SK-N-SH (cell line): ENCODE results near the gene ZNF182. TPM values are rescaled to one million over a fixed set of nuclear protein-coding genes. Genes with fewer than 3 reads are reported as not detected.
A peak's percentile ranks its signal among the peaks of the same experiment; 100 is the strongest.

Experiments used
- CTCF ChIA-PET: fragments of 300-600, 350-600 bp; formaldehyde crosslinking; extraction: SDS; loops from one replicate; lab custom pipeline; 2021; lab: Yijun Ruan, JAX
- POLR2A ChIA-PET: fragments of 350-600 bp; sonication (Branson Sonifier 250); formaldehyde crosslinking; extraction: SDS; loops from one replicate; lab custom pipeline; 2020; ENCODE audit warnings: antibody characterized with exemption, inconsistent platforms; lab: Yijun Ruan, JAX
- DNase-seq: peaks from one replicate; pipeline ENCODE4 v3.0.0; 2012
- H2AFZ ChIP-seq: fragments of 200-600 bp; sonication (generic); 2 replicates; pipeline ENCODE4 v1.8.1; 2016; ENCODE audit warnings: antibody characterized with exemption, mild to moderate bottlenecking, low read depth
- H3F3A ChIP-seq: fragments of 200-600 bp; sonication (generic); replicated peaks from 2 replicates; pipeline ENCODE3; 2016; ENCODE audit warnings: antibody characterized with exemption, mild to moderate bottlenecking; ENCODE audit not compliant: insufficient read depth
- H3K27ac ChIP-seq, 2 experiments: fragments of 200-500 bp in 1 of 2; fragments of 200-600 bp in 1 of 2; sonication (Bioruptor generic) in 1 of 2; sonication (generic), shearing (Covaris generic) in 1 of 2; 2 replicates each; pipeline versions ENCODE4 v1.5.1 to v1.6.1; 2014 to 2016; ENCODE audit warnings: low read depth in 2 of 2, inconsistent platforms in 1 of 2, low read length in 1 of 2, mild to moderate bottlenecking in 1 of 2, mixed read lengths in 1 of 2
- H3K27me3 ChIP-seq: fragments of 200-600 bp; sonication (generic), shearing (Covaris generic); 2 replicates; pipeline ENCODE4 v1.6.1; 2016; ENCODE audit warnings: mixed run types; ENCODE audit not compliant: insufficient read depth
- H3K36me3 ChIP-seq, 2 experiments: fragments of 200-500 bp in 1 of 2; fragments of 200-600 bp in 1 of 2; sonication (Bioruptor generic) in 1 of 2; sonication (generic) in 1 of 2; replicated peaks in 1 of 2; 2 replicates each; pipeline versions ENCODE3 to v1.5.1; 2014 to 2016; ENCODE audit warnings: low read length in 1 of 2, mild to moderate bottlenecking in 1 of 2; ENCODE audit not compliant: insufficient read depth in 2 of 2, control insufficient read depth in 1 of 2
- H3K4me1 ChIP-seq, 2 experiments: fragments of 200-500 bp in 1 of 2; fragments of 200-600 bp in 1 of 2; sonication (Bioruptor generic) in 1 of 2; sonication (generic), shearing (Covaris generic) in 1 of 2; 2 replicates each; pipeline versions ENCODE4 v1.5.1 to v1.6.1; 2014 to 2016; ENCODE audit warnings: low read depth in 1 of 2, low read length in 1 of 2, mixed run types in 1 of 2; ENCODE audit not compliant: insufficient read depth in 2 of 2, control insufficient read depth in 1 of 2
- H3K4me2 ChIP-seq: fragments of 200-600 bp; sonication (generic), shearing (Covaris generic); 2 replicates; pipeline ENCODE4 v1.6.1; 2017; ENCODE audit warnings: mixed run types
- H3K4me3 ChIP-seq, 2 experiments: fragments of 200-500 bp in 1 of 2; fragments of 200-600 bp in 1 of 2; sonication (Bioruptor generic) in 1 of 2; sonication (generic), shearing (Covaris generic) in 1 of 2; 2 replicates each; pipeline versions ENCODE4 v1.5.1 to v1.8.1; 2014 to 2016; ENCODE audit warnings: low read depth in 2 of 2, inconsistent platforms in 1 of 2, low read length in 1 of 2, mild to moderate bottlenecking in 1 of 2, mixed read lengths in 1 of 2, moderate library complexity in 1 of 2
- H3K79me2 ChIP-seq: fragments of 200-600 bp; sonication (generic); 2 replicates; pipeline ENCODE4 v1.8.1; 2017; ENCODE audit warnings: mild to moderate bottlenecking; ENCODE audit not compliant: insufficient read depth
- H3K9ac ChIP-seq: fragments of 200-600 bp; sonication (generic); 2 replicates; pipeline ENCODE4 v1.6.1; 2017; ENCODE audit warnings: mixed run types
- H3K9me2 ChIP-seq: fragments of 200-600 bp; sonication (generic); 2 replicates; pipeline ENCODE4 v1.6.1; 2017; ENCODE audit warnings: mixed run types
- H3K9me3 ChIP-seq: fragments of 200-600 bp; sonication (generic); 2 replicates; pipeline ENCODE4 v1.6.1; 2017; ENCODE audit warnings: mixed run types, mild to moderate bottlenecking, moderate library complexity
- H4K20me1 ChIP-seq: fragments of 200-600 bp; sonication (generic); 2 replicates; pipeline ENCODE4 v1.6.1; 2017; ENCODE audit warnings: mild to moderate bottlenecking, mixed run types; ENCODE audit not compliant: insufficient read depth
- CHD2 ChIP-seq: fragments of 150-350 bp; IDR thresholded peaks from 2 replicates; pipeline ENCODE4 v1.6.1; 2018; ENCODE audit warnings: low read length; ENCODE audit not compliant: partially characterized antibody
- ELF1 ChIP-seq: IDR thresholded peaks from 2 replicates; pipeline ENCODE4 v1.4.0; 2012
- EP300 ChIP-seq, 2 experiments: IDR thresholded peaks; 2 replicates each; pipeline versions ENCODE4 v1.4.0 to v1.6.1; 2012; ENCODE audit warnings: borderline replicate concordance in 1 of 2, low read depth in 1 of 2, low read length in 1 of 2
- EZH2phosphoT487 ChIP-seq: fragments of 200-600 bp; sonication (generic); IDR thresholded peaks from 2 replicates; pipeline ENCODE4 v1.6.1; 2017; ENCODE audit warnings: low read depth, mixed run types, mild to moderate bottlenecking, antibody characterized with exemption, moderate library complexity, borderline replicate concordance
- FOSL2 ChIP-seq: IDR thresholded peaks from 2 replicates; pipeline ENCODE4 v1.4.0; 2012; ENCODE audit warnings: low read depth, mild to moderate bottlenecking, moderate library complexity, borderline replicate concordance
- FOXM1 ChIP-seq: IDR thresholded peaks from 2 replicates; pipeline ENCODE4 v1.4.0; 2012; ENCODE audit warnings: low read depth, mild to moderate bottlenecking
- GABPA ChIP-seq: IDR thresholded peaks from 2 replicates; pipeline ENCODE4 v1.4.0; 2012; ENCODE audit warnings: low read depth, mild to moderate bottlenecking
- GATA2 ChIP-seq: sonication (generic); formaldehyde crosslinking; IDR thresholded peaks from 2 replicates; pipeline ENCODE4 v1.5.0; 2020; ENCODE audit warnings: mild to moderate bottlenecking, missing genetic modification reagents
- JUND ChIP-seq: IDR thresholded peaks from 2 replicates; pipeline ENCODE4 v1.4.0; 2012
- MEF2A ChIP-seq: IDR thresholded peaks from 2 replicates; pipeline ENCODE4 v1.4.0; 2012; ENCODE audit warnings: low read depth, borderline replicate concordance
- MXI1 ChIP-seq: IDR thresholded peaks from 2 replicates; pipeline ENCODE4 v1.6.1; 2012; ENCODE audit warnings: mild to moderate bottlenecking, low read depth, low read length, improper control_type of control experiment
- NFIC ChIP-seq: IDR thresholded peaks from 2 replicates; pipeline ENCODE4 v1.4.0; 2012; ENCODE audit warnings: borderline replicate concordance
- NRF1 ChIP-seq: IDR thresholded peaks from 2 replicates; pipeline ENCODE4 v1.6.1; 2012; ENCODE audit warnings: low read depth, mild to moderate bottlenecking, low read length
- POLR2AphosphoS5 ChIP-seq: IDR thresholded peaks from 2 replicates; pipeline ENCODE4 v1.6.1; 2012; ENCODE audit warnings: low read depth, low read length
- RCOR1 ChIP-seq: fragments of 150-350 bp; IDR thresholded peaks from 2 replicates; pipeline ENCODE4 v1.6.1; 2017; ENCODE audit warnings: antibody characterized with exemption, low read length
- RFX5 ChIP-seq: IDR thresholded peaks from 2 replicates; pipeline ENCODE4 v1.6.1; 2012; ENCODE audit warnings: mild to moderate bottlenecking, improper control_type of control experiment, low read length
- RXRA ChIP-seq: IDR thresholded peaks from 2 replicates; pipeline ENCODE4 v1.4.0; 2012; ENCODE audit warnings: low read depth, mild to moderate bottlenecking, borderline replicate concordance
- SIN3A ChIP-seq: IDR thresholded peaks from 2 replicates; pipeline ENCODE4 v1.6.1; 2012; ENCODE audit warnings: low read depth, mild to moderate bottlenecking, low read length, moderate library complexity, borderline replicate concordance
- SMC3 ChIP-seq: IDR thresholded peaks from 2 replicates; pipeline ENCODE4 v1.6.1; 2012; ENCODE audit warnings: low read depth, low read length, improper control_type of control experiment
- TAF1 ChIP-seq: IDR thresholded peaks from 2 replicates; pipeline ENCODE4 v1.6.1; 2012; ENCODE audit warnings: low read depth, mild to moderate bottlenecking, low read length, moderate library complexity, borderline replicate concordance
- TCF12 ChIP-seq: IDR thresholded peaks from 2 replicates; pipeline ENCODE4 v1.4.0; 2012
- WGBS: methylation state at CpG from one replicate; pipeline ENCODE4 v1.1.6; 2017; ENCODE audit warnings: low lambda C conversion rate; 5-methylcytosine and 5-hydroxymethylcytosine counted together
- polyA plus RNA-seq, 3 experiments: library from polyadenylated mRNA; depleted of rRNA; stranded (reverse); fragments of >200 nt; gene quantifications; 2 replicates each; pipeline ENCODE4 v1.2.3, GENCODE V29; 2012
- TF ChIP-seq, protein P1 (sequence below): fragments of 150-350 bp; IDR thresholded peaks from 2 replicates; pipeline ENCODE4 v1.6.1; 2016; ENCODE audit warnings: mild to moderate bottlenecking, low read depth, low read length
- TF ChIP-seq, protein P2 (sequence below): fragments of 200-600 bp; sonication (generic); IDR thresholded peaks from 2 replicates; pipeline ENCODE4 v1.6.1; 2017; ENCODE audit warnings: antibody characterized with exemption, mild to moderate bottlenecking, moderate library complexity
- TF ChIP-seq, protein P3 (sequence below): IDR thresholded peaks from 2 replicates; pipeline ENCODE4 v1.4.0; 2012; ENCODE audit warnings: low read depth, borderline replicate concordance
- TF ChIP-seq, protein P4 (sequence below): IDR thresholded peaks from 2 replicates; pipeline ENCODE4 v1.4.0; 2012; ENCODE audit warnings: low read depth
- TF ChIP-seq, protein P5 (sequence below): IDR thresholded peaks from 2 replicates; pipeline ENCODE4 v1.6.1; 2012; ENCODE audit warnings: mild to moderate bottlenecking, low read depth, low read length, moderate library complexity

ZNF182 gene
- polyA plus RNA-seq, 1 of the 3 experiments (the other 2 are of a cell fraction): 2.1 TPM

DNA sequence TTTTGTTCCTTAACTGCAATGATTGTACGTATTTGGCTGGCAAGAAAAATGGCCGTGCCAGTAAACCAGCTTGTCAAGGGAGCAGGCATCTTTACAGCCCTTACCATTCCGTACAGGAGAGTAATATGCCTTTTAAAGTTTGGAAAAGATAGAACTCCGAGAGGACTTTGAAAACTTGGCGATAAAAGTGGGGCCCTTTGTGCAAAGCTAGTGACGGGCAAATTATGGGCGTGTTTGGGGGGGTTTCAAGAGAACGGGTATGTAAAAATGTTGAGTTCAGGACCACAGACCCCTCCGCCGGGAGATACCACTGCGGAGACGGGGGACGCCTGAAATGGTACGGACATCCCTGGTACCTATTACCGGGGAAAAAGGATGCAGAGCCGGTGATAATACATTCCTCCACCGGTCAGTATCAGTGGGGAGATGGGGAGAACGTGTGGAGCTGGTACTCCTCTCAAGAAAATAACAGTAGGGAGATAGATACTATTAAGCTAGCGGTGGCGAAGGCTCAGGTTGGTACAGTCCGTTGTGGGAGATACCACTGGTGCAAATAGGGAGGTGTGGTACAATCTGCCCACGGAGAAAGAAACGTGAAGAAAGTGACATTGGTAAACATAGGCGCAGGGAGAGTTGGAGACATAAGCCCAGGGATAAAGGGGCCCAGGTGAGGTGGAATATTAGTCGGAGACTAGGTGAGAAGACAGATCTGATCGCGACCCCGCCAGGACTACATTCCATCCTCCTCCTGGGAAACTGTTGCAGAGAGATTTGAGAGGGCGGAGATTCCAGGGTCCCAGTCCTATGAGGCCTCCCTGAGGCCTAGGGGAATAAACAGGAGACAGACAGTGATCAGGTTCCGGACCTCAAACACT lies 17.5 kb upstream of the ZNF182 start:
- H3K4me3 ChIP-seq: peak overlapping the region; percentile 57 to 74
- peaks cover 0 to 3% of the 10 kb centered on the region in 2 experiments; a peak in 2 of 4 replicates for H3K4me1 ChIP-seq
- no peaks in the 10 kb centered on the region for H3F3A ChIP-seq
- POLR2A ChIA-PET: interaction anchor here (0.6 kb wide), 1 partner anchor 465 kb away, joined by 3 read pairs; no protein-coding TSS in a partner anchor
- CTCF ChIA-PET: interaction anchor here (0.9 to 1.0 kb wide), 2 partner anchors 9 to 498 kb away, joined by 3 to 4 read pairs; no protein-coding TSS in a partner anchor
- no peaks in the 10 kb centered on the region for H4K20me1 ChIP-seq
- no peaks in the 10 kb centered on the region for H3K9me3 ChIP-seq
- H3K79me2 ChIP-seq: no peaks in the 10 kb centered on the region
- no peaks in the 10 kb centered on the region for H3K27me3 ChIP-seq
- H3K36me3 ChIP-seq: no peaks in the 10 kb centered on the region
- WGBS: 2% methylated on average over 30 of the region's 30 CpGs
- H2AFZ ChIP-seq: peak overlapping the region; percentile 90
- DNase-seq: peak; percentile 86
- peak overlapping the region; percentile 77 to 93 for H3K27ac ChIP-seq
- H3K9me2 ChIP-seq: no peaks in the 10 kb centered on the region
- H3K4me2 ChIP-seq: peak overlapping the region; percentile 79
- peak overlapping the region; percentile 87 for H3K9ac ChIP-seq
- TF ChIP-seq GATA2 (CRISPR knock-in tag) (peak; percentile 48; the same call in 1 of the 2 replicates), NRF1 (no peak), GABPA (no peak), MEF2A (no peak), JUND (peak; percentile 49), POLR2AphosphoS5 (peak; percentile 65; the same call in 1 of the 2 replicates), TCF12 (no peak), RFX5 (no peak), EP300 (IDR thresholded peaks at IDR 0.05; ENCODE audit: borderline replicate concordance in 1 of 2, low read depth in 1 of 2, low read length in 1 of 2) (peak in 1 of 2 experiments; percentile 48; a peak in 1 of 4 replicates), FOSL2 (no peak), SMC3 (no peak), CHD2 (no peak), ELF1 (no peak), RXRA (no peak), RCOR1 (peak; percentile 38; the same call in 1 of the 2 replicates), EZH2phosphoT487 (no peak), MXI1 (no peak), FOXM1 (no peak), SIN3A (no peak), NFIC (no peak), TAF1 (no peak)
- TF ChIP-seq, protein P1, sequence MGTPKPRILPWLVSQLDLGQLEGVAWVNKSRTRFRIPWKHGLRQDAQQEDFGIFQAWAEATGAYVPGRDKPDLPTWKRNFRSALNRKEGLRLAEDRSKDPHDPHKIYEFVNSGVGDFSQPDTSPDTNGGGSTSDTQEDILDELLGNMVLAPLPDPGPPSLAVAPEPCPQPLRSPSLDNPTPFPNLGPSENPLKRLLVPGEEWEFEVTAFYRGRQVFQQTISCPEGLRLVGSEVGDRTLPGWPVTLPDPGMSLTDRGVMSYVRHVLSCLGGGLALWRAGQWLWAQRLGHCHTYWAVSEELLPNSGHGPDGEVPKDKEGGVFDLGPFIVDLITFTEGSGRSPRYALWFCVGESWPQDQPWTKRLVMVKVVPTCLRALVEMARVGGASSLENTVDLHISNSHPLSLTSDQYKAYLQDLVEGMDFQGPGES: no peak
- TF ChIP-seq, protein P2, sequence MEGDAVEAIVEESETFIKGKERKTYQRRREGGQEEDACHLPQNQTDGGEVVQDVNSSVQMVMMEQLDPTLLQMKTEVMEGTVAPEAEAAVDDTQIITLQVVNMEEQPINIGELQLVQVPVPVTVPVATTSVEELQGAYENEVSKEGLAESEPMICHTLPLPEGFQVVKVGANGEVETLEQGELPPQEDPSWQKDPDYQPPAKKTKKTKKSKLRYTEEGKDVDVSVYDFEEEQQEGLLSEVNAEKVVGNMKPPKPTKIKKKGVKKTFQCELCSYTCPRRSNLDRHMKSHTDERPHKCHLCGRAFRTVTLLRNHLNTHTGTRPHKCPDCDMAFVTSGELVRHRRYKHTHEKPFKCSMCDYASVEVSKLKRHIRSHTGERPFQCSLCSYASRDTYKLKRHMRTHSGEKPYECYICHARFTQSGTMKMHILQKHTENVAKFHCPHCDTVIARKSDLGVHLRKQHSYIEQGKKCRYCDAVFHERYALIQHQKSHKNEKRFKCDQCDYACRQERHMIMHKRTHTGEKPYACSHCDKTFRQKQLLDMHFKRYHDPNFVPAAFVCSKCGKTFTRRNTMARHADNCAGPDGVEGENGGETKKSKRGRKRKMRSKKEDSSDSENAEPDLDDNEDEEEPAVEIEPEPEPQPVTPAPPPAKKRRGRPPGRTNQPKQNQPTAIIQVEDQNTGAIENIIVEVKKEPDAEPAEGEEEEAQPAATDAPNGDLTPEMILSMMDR: no peak
- TF ChIP-seq, protein P3, sequence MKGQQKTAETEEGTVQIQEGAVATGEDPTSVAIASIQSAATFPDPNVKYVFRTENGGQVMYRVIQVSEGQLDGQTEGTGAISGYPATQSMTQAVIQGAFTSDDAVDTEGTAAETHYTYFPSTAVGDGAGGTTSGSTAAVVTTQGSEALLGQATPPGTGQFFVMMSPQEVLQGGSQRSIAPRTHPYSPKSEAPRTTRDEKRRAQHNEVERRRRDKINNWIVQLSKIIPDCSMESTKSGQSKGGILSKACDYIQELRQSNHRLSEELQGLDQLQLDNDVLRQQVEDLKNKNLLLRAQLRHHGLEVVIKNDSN: no peak
- TF ChIP-seq, protein P4, sequence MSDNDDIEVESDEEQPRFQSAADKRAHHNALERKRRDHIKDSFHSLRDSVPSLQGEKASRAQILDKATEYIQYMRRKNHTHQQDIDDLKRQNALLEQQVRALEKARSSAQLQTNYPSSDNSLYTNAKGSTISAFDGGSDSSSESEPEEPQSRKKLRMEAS: 0 out of 2 replicates have a peak, but pooled peaks have one; percentile 17
- TF ChIP-seq, protein P5, sequence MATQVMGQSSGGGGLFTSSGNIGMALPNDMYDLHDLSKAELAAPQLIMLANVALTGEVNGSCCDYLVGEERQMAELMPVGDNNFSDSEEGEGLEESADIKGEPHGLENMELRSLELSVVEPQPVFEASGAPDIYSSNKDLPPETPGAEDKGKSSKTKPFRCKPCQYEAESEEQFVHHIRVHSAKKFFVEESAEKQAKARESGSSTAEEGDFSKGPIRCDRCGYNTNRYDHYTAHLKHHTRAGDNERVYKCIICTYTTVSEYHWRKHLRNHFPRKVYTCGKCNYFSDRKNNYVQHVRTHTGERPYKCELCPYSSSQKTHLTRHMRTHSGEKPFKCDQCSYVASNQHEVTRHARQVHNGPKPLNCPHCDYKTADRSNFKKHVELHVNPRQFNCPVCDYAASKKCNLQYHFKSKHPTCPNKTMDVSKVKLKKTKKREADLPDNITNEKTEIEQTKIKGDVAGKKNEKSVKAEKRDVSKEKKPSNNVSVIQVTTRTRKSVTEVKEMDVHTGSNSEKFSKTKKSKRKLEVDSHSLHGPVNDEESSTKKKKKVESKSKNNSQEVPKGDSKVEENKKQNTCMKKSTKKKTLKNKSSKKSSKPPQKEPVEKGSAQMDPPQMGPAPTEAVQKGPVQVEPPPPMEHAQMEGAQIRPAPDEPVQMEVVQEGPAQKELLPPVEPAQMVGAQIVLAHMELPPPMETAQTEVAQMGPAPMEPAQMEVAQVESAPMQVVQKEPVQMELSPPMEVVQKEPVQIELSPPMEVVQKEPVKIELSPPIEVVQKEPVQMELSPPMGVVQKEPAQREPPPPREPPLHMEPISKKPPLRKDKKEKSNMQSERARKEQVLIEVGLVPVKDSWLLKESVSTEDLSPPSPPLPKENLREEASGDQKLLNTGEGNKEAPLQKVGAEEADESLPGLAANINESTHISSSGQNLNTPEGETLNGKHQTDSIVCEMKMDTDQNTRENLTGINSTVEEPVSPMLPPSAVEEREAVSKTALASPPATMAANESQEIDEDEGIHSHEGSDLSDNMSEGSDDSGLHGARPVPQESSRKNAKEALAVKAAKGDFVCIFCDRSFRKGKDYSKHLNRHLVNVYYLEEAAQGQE: no peak
